ENCODE data around the gene OLR1. TPM values are rescaled to one million over a fixed set of nuclear protein-coding genes. Genes with fewer than 3 reads are reported as not detected.

The OLR1 gene
- total RNA-seq, 1 donor from 2014 or later = not detected

DNA sequence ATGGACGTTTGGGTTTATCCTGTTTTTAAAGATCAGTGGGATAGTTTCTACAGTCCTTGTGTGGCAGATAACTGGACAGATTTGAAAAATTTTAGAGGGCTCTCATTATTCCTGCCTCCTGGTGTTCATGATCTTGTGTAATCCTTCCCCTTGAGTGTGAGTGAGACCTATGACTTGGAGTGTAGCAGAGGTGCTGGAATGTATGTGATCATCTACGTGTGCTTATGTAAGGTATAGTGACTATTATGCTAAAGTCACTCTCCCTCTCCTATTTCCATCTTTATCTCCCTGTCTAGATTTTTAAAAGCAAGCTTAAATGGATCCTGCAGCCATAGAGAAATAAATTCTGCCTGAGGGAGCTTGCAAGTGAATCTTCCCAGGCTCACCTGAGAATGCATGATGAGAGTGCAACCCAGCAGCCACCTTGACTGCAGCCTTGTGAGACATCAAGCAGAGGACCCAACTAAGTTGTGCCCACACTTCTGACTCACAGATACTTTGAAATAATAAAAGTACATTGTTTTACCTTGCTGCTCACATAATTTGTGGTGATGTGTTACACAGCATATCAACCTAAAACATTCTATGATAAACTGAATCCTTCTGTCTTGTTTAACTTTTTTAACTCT lies 3.2 kb upstream of the OLR1 start:
- no peak for FAIRE-seq
- TF ChIP-seq, protein P1, sequence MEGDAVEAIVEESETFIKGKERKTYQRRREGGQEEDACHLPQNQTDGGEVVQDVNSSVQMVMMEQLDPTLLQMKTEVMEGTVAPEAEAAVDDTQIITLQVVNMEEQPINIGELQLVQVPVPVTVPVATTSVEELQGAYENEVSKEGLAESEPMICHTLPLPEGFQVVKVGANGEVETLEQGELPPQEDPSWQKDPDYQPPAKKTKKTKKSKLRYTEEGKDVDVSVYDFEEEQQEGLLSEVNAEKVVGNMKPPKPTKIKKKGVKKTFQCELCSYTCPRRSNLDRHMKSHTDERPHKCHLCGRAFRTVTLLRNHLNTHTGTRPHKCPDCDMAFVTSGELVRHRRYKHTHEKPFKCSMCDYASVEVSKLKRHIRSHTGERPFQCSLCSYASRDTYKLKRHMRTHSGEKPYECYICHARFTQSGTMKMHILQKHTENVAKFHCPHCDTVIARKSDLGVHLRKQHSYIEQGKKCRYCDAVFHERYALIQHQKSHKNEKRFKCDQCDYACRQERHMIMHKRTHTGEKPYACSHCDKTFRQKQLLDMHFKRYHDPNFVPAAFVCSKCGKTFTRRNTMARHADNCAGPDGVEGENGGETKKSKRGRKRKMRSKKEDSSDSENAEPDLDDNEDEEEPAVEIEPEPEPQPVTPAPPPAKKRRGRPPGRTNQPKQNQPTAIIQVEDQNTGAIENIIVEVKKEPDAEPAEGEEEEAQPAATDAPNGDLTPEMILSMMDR (IDR thresholded peaks at IDR 0.05; ENCODE audit: insufficient read depth, low read length, severe bottlenecking) = no peak
- no peaks in the 10 kb centered on the region for H3K27me3 ChIP-seq (ENCODE audit: control insufficient read depth, insufficient read depth, low read length)
- no peaks in the 10 kb centered on the region for H3K36me3 ChIP-seq (ENCODE audit: control insufficient read depth, insufficient read depth, low read length)
- peak; percentile 55 for DNase-seq (ENCODE audit: low read depth)
- H3K4me3 ChIP-seq (ENCODE audit: low read depth, low read length) = no peak overlapping the region

DNA sequence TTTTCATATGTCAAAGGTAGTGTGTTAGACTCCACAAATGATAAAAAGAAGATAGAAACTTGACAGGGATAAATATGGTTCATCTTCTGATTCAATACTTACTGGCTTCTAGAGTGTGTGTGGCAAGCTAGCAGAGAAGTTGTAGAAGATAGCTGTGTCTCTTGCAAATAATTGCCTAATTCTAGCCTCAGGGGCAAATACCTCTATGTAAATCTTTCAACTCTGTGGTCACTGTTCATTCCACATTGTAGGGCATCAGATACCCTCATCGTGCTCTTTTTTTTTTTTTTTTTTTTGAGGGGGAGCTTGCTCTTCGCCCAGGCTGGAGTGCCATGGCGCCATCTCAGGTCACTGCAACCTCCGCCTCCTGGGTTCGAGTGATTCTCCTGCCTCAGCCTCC lies 1.7 kb downstream of the OLR1 start:
- TF ChIP-seq, protein P1 (IDR thresholded peaks at IDR 0.05; ENCODE audit: insufficient read depth, low read length, severe bottlenecking) = no peak
- peak; percentile 80 for DNase-seq (ENCODE audit: low read depth)
- H3K36me3 ChIP-seq (ENCODE audit: control insufficient read depth, insufficient read depth, low read length) = no peaks in the 10 kb centered on the region

DNA sequence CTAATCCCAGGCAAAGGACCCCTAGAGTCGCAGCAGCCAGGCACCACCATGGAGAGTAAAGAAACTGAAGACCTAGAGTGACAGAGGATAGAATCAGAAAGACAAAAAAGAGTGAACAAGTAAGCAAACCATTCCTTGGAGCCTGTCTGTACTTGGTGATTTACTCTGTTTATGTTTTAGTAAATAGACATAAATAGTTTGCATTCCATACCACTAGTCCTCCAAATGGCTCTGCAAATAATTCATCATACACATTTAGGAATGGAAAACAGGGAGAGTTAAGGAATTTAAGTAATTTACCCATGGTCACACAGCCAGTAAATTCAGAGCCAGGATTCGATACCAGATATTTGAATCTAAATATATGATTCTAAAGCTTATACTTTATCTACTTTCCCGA lies 2.8 kb downstream of the OLR1 start:
- H3K27me3 ChIP-seq (ENCODE audit: control insufficient read depth, insufficient read depth, low read length) = no peaks in the 10 kb centered on the region
- no peak overlapping the region for H3K4me3 ChIP-seq (ENCODE audit: low read depth, low read length)
- TF ChIP-seq, protein P1 (IDR thresholded peaks at IDR 0.05; ENCODE audit: insufficient read depth, low read length, severe bottlenecking) = no peak
- DNase-seq (ENCODE audit: low read depth) = no peak
- no peak for FAIRE-seq
- H3K36me3 ChIP-seq (ENCODE audit: control insufficient read depth, insufficient read depth, low read length) = no peaks in the 10 kb centered on the region

More for the DNA sequence above, 1.7 kb downstream of the OLR1 start:
- FAIRE-seq = no peak
- Histone ChIP-seq H3K27me3 (ENCODE audit: control insufficient read depth, insufficient read depth, low read length) (no peaks in the 10 kb centered on the region), H3K4me3 (ENCODE audit: low read depth, low read length) (no peak overlapping the region)

DNA sequence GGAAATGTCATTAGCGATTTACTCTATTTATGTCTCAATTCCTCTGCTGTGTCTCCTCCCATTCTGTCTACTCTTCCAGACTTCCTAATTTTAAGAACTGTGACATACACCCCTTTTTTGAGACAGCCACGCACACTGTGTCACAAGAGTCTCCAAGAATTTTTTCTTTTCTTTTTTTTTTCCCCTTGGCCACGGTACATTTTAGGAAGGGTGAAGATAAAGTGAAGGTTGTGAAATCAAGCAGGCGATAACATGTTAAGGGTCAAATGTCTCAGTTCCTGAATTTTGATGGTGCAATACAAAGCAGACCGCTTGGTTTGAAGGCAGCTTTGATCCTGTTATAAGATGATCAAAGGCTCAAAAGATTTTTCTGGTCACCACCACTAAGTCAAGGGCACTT lies 4.3 kb downstream of the OLR1 start:
- no peaks in the 10 kb centered on the region for H3K27me3 ChIP-seq (ENCODE audit: control insufficient read depth, insufficient read depth, low read length)
- H3K36me3 ChIP-seq (ENCODE audit: control insufficient read depth, insufficient read depth, low read length) = no peaks in the 10 kb centered on the region
- H3K4me3 ChIP-seq (ENCODE audit: low read depth, low read length) = no peak overlapping the region
- DNase-seq (ENCODE audit: low read depth) (peak; percentile 77), FAIRE-seq (no peak)
- TF ChIP-seq, protein P1 (IDR thresholded peaks at IDR 0.05; ENCODE audit: insufficient read depth, low read length, severe bottlenecking) = no peak

DNA sequence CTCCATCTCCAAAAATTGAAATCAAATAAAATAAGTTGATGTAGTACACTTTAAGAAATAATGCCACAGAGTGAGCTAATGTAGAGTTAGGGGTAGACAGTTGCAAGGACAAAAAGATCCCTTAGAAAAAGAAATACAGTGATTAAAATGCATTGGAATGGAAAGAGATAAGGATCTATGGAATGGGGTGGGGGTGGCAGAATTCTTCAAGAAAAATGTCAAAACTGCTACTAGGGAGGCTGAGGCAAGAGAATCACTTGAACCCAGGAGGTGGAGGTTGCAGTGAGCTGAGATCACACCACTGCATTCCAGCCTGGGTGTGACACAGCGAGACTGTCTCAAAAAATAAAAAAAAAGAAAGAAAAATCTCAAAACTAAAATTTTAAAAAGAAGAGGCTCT lies 6.5 kb downstream of the OLR1 start:
- Histone ChIP-seq H3K27me3 (ENCODE audit: control insufficient read depth, insufficient read depth, low read length) (no peaks in the 10 kb centered on the region), H3K4me3 (ENCODE audit: low read depth, low read length) (no peak overlapping the region), H3K36me3 (ENCODE audit: control insufficient read depth, insufficient read depth, low read length) (no peaks in the 10 kb centered on the region)
- no peak for FAIRE-seq
- TF ChIP-seq, protein P1 (IDR thresholded peaks at IDR 0.05; ENCODE audit: insufficient read depth, low read length, severe bottlenecking) = no peak
- DNase-seq (ENCODE audit: low read depth) = no peak

DNA sequence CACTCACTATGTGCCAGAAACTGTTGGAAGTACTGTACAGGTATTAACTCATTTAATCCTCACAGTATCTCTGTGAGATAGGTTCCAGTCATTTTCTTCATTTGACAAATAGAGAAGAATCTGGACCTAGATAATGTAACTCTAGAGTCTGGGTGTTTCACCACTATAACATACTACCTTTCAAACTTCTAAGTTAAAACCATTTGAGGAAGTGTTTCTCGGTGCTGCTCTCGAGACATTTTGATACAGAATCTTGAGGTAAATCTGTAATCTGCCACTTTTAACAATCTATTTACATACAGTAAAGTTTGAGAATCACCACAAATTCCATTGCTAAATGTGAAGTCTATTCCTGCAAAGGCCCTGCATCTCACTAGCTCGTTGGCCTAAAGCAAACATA lies 8.8 kb downstream of the OLR1 start:
- no peaks in the 10 kb centered on the region for H3K36me3 ChIP-seq (ENCODE audit: control insufficient read depth, insufficient read depth, low read length)
- H3K27me3 ChIP-seq (ENCODE audit: control insufficient read depth, insufficient read depth, low read length) = peaks cover 3% of the 10 kb centered on the region
- no peak overlapping the region for H3K4me3 ChIP-seq (ENCODE audit: low read depth, low read length)
- DNase-seq (ENCODE audit: low read depth) (no peak), FAIRE-seq (no peak)
- TF ChIP-seq, protein P1 (IDR thresholded peaks at IDR 0.05; ENCODE audit: insufficient read depth, low read length, severe bottlenecking) = no peak
